Natural killer cell (primary cell): ENCODE results near the gene DKKL1. TPM values are rescaled to one million over a fixed set of nuclear protein-coding genes. Genes with fewer than 3 reads are reported as not detected.

Experiments
- ATAC-seq, 3 donors: fragments of 150-1000 bp in 2 of 3; fragments of 200-7000 bp in 1 of 3; cut with Tn5 transposase; 1 replicate in 1 of 3; 2 replicates in 2 of 3; pipeline ENCODE4 v1.10.0; 2021; ENCODE audit warnings: mild to moderate bottlenecking in 2 of 3, moderate library complexity in 2 of 3
- DNase-seq, 2 donors: peaks; one replicate each; pipeline versions ENCODE4 v3.0.0 to v3.0.0-alpha.2; 2013 to 2021; ENCODE audit warnings: mixed read lengths in 1 of 2
- H3K27ac ChIP-seq: one replicate; pipeline ENCODE4 v1.5.1; 2013; ENCODE audit warnings: mild to moderate bottlenecking, low read length
- H3K27me3 ChIP-seq: one replicate; pipeline ENCODE4 v1.6.1; 2013; ENCODE audit warnings: low read length; ENCODE audit not compliant: control insufficient read depth, insufficient read depth
- H3K36me3 ChIP-seq: one replicate; pipeline ENCODE4 v1.6.1; 2013; ENCODE audit warnings: low read length; ENCODE audit not compliant: control insufficient read depth, insufficient read depth
- H3K4me1 ChIP-seq: one replicate; pipeline ENCODE4 v1.6.1; 2013; ENCODE audit warnings: low read length; ENCODE audit not compliant: control insufficient read depth, insufficient read depth
- H3K4me3 ChIP-seq: one replicate; pipeline ENCODE4 v1.5.1; 2013; ENCODE audit warnings: low read length
- H3K9me3 ChIP-seq: one replicate; pipeline ENCODE4 v1.6.1; 2013; ENCODE audit warnings: low read length; ENCODE audit not compliant: control insufficient read depth, insufficient read depth
- H3K27ac Mint-ChIP-seq, 2 donors: one replicate each; pipeline ENCODE4 v1.8.0; 2022; ENCODE audit warnings: mild to moderate bottlenecking in 2 of 2, mixed read lengths in 2 of 2, moderate library complexity in 1 of 2
- H3K27me3 Mint-ChIP-seq, 2 donors: one replicate each; pipeline ENCODE4 v1.8.0; 2022; ENCODE audit warnings: low read depth in 2 of 2, mixed read lengths in 2 of 2
- H3K36me3 Mint-ChIP-seq: one replicate; pipeline ENCODE4 v1.8.0; 2022; ENCODE audit warnings: mixed read lengths
- H3K4me1 Mint-ChIP-seq, 2 donors: one replicate each; pipeline ENCODE4 v1.8.0; 2022; ENCODE audit warnings: mixed read lengths in 2 of 2
- H3K4me3 Mint-ChIP-seq: one replicate; pipeline ENCODE4 v1.8.0; 2022; ENCODE audit warnings: mild to moderate bottlenecking, moderate library complexity, mixed read lengths
- H3K9me3 Mint-ChIP-seq, 2 donors: one replicate each; pipeline ENCODE4 v1.8.0; 2022; ENCODE audit warnings: mixed read lengths in 2 of 2
- WGBS: methylation state at CpG from one replicate; pipeline ENCODE4 v1.1.7; 2013; ENCODE audit warnings: missing lambda C conversion rate; ENCODE audit not compliant: insufficient coverage; 5-methylcytosine and 5-hydroxymethylcytosine counted together
- intact Hi-C: fragments of 100-400 bp; cut with micrococcal nuclease; formaldehyde crosslinking; loops from one replicate; pipeline ENCODE4 v1.14.2; 2022
- total RNA-seq, 4 donors: library from RNA; stranded (reverse); fragments of 120-200 nt in 1 of 4; gene quantifications; one replicate each; pipeline versions ENCODE4 v1.2.3 to v1.2.4, GENCODE V29; 2013 to 2022
- TF ChIP-seq, protein P1 (sequence below): fragments of 200-600 bp; IDR thresholded peaks from one replicate; pipeline ENCODE4 v1.8.0; 2022; ENCODE audit warnings: antibody characterized with exemption

Gene DKKL1
- total RNA-seq, 3 donors from 2014 or later (not counting 1 experiment from before 2014, with no cell fraction given), result not detected

- no peaks in the 10 kb centered on the region for H3K9me3 Mint-ChIP-seq
- TF ChIP-seq, protein P1, sequence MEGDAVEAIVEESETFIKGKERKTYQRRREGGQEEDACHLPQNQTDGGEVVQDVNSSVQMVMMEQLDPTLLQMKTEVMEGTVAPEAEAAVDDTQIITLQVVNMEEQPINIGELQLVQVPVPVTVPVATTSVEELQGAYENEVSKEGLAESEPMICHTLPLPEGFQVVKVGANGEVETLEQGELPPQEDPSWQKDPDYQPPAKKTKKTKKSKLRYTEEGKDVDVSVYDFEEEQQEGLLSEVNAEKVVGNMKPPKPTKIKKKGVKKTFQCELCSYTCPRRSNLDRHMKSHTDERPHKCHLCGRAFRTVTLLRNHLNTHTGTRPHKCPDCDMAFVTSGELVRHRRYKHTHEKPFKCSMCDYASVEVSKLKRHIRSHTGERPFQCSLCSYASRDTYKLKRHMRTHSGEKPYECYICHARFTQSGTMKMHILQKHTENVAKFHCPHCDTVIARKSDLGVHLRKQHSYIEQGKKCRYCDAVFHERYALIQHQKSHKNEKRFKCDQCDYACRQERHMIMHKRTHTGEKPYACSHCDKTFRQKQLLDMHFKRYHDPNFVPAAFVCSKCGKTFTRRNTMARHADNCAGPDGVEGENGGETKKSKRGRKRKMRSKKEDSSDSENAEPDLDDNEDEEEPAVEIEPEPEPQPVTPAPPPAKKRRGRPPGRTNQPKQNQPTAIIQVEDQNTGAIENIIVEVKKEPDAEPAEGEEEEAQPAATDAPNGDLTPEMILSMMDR, result no peak
- ATAC-seq, result no peak
- 95% methylated on average over 16 of the region's 16 CpGs for WGBS
- no peak overlapping the region for H3K4me3 ChIP-seq
- no peaks in the 10 kb centered on the region for H3K36me3 ChIP-seq
- no peaks in the 10 kb centered on the region for H3K9me3 ChIP-seq
- H3K36me3 Mint-ChIP-seq, result no peaks in the 10 kb centered on the region
- H3K27me3 Mint-ChIP-seq, result peaks cover 0 to 4% of the 10 kb centered on the region in 2 donors
- no peak overlapping the region for H3K27ac ChIP-seq
- intact Hi-C loops, result no loop called here
- H3K4me1 Mint-ChIP-seq, result peaks cover 7 to 13% of the 10 kb centered on the region in 2 donors
- no peak overlapping the region for H3K4me3 Mint-ChIP-seq
- H3K27me3 ChIP-seq, result no peaks in the 10 kb centered on the region
- no peak overlapping the region for H3K27ac Mint-ChIP-seq
- no peak for DNase-seq
- H3K4me1 ChIP-seq, result peaks cover 20% of the 10 kb centered on the region
Measured at GRCh38 chr19:49407482-49408015, 43.9 kb downstream of the DKKL1 start.

- TF ChIP-seq, protein P1, result no peak
- Mint-ChIP-seq H3K36me3 (no peaks in the 10 kb centered on the region), H3K9me3 (no peaks in the 10 kb centered on the region), H3K27ac (peak overlapping the region in 1 of 2 donors; percentile 6), H3K4me1 (peaks cover 7 to 13% of the 10 kb centered on the region in 2 donors), H3K4me3 (no peak overlapping the region), H3K27me3 (peaks cover 0 to 4% of the 10 kb centered on the region in 2 donors)
- Histone ChIP-seq H3K27ac (peak overlapping the region; percentile 46), H3K27me3 (no peaks in the 10 kb centered on the region), H3K4me1 (peaks cover 15% of the 10 kb centered on the region), H3K36me3 (no peaks in the 10 kb centered on the region), H3K9me3 (no peaks in the 10 kb centered on the region), H3K4me3 (no peak overlapping the region)
- DNase-seq (no peak), ATAC-seq (no peak)
- WGBS, result 75% methylated on average over 8 of the region's 8 CpGs
- intact Hi-C loops, result no loop called here
Measured at GRCh38 chr19:49408816-49409440, 45.3 kb downstream of the DKKL1 start.

DNA sequence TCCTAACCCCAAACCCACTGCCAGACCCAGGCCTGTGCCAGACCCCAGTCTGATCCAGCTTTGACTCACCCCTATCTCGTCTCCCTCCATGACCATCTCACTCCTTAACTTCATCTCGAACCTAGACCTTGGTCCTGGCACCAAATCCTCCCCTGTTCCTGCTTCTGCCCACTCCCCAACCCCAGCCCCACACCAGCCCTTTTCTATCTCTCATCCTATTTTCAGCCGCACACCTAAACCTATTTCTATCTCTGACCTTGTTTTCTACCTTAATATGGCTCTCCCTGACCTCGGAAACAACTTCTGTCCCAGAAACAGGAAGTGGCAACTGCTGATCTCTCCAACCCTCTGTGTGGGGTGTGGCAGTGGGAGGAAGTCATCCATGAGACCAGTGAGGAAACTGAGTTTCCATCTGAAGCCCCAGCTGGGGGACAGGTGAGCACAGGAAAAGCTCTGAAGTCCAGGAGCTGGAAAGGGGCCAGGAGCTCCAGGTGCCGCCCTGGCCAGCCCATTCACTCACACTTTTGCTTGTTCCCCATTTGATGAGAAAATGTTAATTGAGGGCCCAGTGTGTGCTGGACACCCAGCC, 45.9 kb downstream of the DKKL1 start:
- intact Hi-C loops, result no loop called here

More for the DNA sequence above, 45.9 kb downstream of the DKKL1 start:
- no peaks in the 10 kb centered on the region for H3K9me3 ChIP-seq
- no peak overlapping the region for H3K4me3 ChIP-seq
- TF ChIP-seq, protein P1, result no peak
- Mint-ChIP-seq H3K9me3 (no peaks in the 10 kb centered on the region), H3K4me1 (peaks cover 7 to 13% of the 10 kb centered on the region in 2 donors), H3K4me3 (no peak overlapping the region), H3K36me3 (no peaks in the 10 kb centered on the region), H3K27ac (peak overlapping the region in 1 of 2 donors; percentile 6), H3K27me3 (peaks cover 0 to 4% of the 10 kb centered on the region in 2 donors)
- WGBS, result 46% methylated on average over 5 of the region's 5 CpGs
- H3K27me3 ChIP-seq, result no peaks in the 10 kb centered on the region
- no peak for ATAC-seq
- no peaks in the 10 kb centered on the region for H3K36me3 ChIP-seq
- peaks cover 15% of the 10 kb centered on the region for H3K4me1 ChIP-seq
- peak in 1 of 2 donors; percentile 56 for DNase-seq
- H3K27ac ChIP-seq, result peak overlapping the region; percentile 46
